HG02885 (cell line): Measurements from ENCODE around the gene MAST4.
"Not testable (repeated sequence)": the region's sequence is repeated elsewhere in the genome, so short reads cannot be mapped to it uniquely, and the experiment has no call there.

ENCODE experiments used
- ATAC-seq: cut with Tn5 transposase; IDR thresholded peaks from one replicate; pipeline ENCODE4 v1.9.1; 2021; ENCODE audit warnings: mild to moderate bottlenecking; ENCODE audit not compliant: unreplicated experiment, poor library complexity

Gene MAST4

GRCh38 chr5:67124556-67124955, 528.4 kb downstream of the MAST4 start:
- no peak for ATAC-seq

- ATAC-seq, result not testable (repeated sequence)
Observed at GRCh38 chr5:67127347-67127895, 531.2 kb downstream of the MAST4 start.

- ATAC-seq, result no peak
Observed at GRCh38 chr5:67129768-67130167, 533.6 kb downstream of the MAST4 start.

- no peak for ATAC-seq
Observed at GRCh38 chr5:67133217-67133616, 537.0 kb downstream of the MAST4 start.

- no peak for ATAC-seq
Observed at GRCh38 chr5:67133776-67134175, 537.6 kb downstream of the MAST4 start.

- ATAC-seq, result no peak
Observed at GRCh38 chr5:67135381-67135984, 539.3 kb downstream of the MAST4 start.

- ATAC-seq, result no peak
Observed at GRCh38 chr5:67139030-67139429, 542.8 kb downstream of the MAST4 start.

- ATAC-seq, result no peak
Observed at GRCh38 chr5:67140413-67140812, 544.2 kb downstream of the MAST4 start.

- ATAC-seq, result no peak
Observed at GRCh38 chr5:67141644-67142043, 545.5 kb downstream of the MAST4 start.

GRCh38 chr5:67142816-67143215, 546.6 kb downstream of the MAST4 start:
- ATAC-seq, result no peak

GRCh38 chr5:67143549-67143948, 547.4 kb downstream of the MAST4 start:
- no peak for ATAC-seq

GRCh38 chr5:67144183-67144639, 548.0 kb downstream of the MAST4 start:
- no peak for ATAC-seq

GRCh38 chr5:67146574-67146973, 550.4 kb downstream of the MAST4 start:
- no peak for ATAC-seq

GRCh38 chr5:67146981-67147380, 550.8 kb downstream of the MAST4 start:
- ATAC-seq, result no peak

GRCh38 chr5:67147760-67148159, 551.6 kb downstream of the MAST4 start:
- ATAC-seq, result no peak

- no peak for ATAC-seq
Observed at GRCh38 chr5:67149057-67149950, 553.1 kb downstream of the MAST4 start.

- no peak for ATAC-seq
Observed at GRCh38 chr5:67149951-67150523, 553.8 kb downstream of the MAST4 start.

GRCh38 chr5:67152400-67152799, 556.2 kb downstream of the MAST4 start:
- ATAC-seq, result no peak

- no peak for ATAC-seq
Observed at GRCh38 chr5:67153292-67153691, 557.1 kb downstream of the MAST4 start.

- no peak for ATAC-seq
Observed at GRCh38 chr5:67154556-67155206, 558.5 kb downstream of the MAST4 start.
